Measurements from ENCODE around the gene SLMAP.

- TF ChIP-seq CTCF (IDR thresholded peaks at IDR 0.05) (peak in 4 of 6 experiments; percentile 21 to 56 (median 44)), POLR2A (IDR thresholded peaks at IDR 0.05) (no peak)
Observed at GRCh38 chr3:57755368-57755675, 787 bp upstream of the SLMAP start.
